ENCODE data around the gene LSM6. TPM values are rescaled to one million over a fixed set of nuclear protein-coding genes. Genes with fewer than 3 reads are reported as not detected.

LSM6 gene
- total and polyA plus RNA-seq, 2 experiments from 2014 or later = 32.3 to 40.8 TPM

DNA sequence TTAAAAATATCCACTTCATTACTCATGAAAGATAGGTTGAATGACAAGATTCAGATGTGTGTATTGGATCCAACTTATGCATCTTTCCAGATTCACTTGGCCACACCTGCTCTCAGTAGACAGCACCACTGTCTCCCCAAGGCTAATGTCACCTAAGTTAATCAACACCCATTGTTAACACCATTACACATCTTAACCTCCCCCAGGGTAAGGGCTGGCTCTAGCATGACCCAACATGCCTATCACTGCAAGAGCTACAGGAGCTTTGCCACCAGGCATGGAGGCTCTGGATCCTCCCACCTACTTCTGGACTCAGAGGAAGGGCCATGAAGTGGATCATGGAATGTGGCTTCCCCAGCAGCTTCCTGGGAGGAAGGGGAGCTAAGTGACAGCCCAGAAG is 32.8 kb upstream of the LSM6 start:
- no peaks in the 10 kb centered on the region for H3K9me2 ChIP-seq (ENCODE audit: insufficient read depth)
- H2AFZ ChIP-seq = no peak overlapping the region
- no peaks in the 10 kb centered on the region for H3K9me3 ChIP-seq (ENCODE audit: low read depth)
- no peak overlapping the region for H3K27ac ChIP-seq
- no peaks in the 10 kb centered on the region for H4K20me1 ChIP-seq (ENCODE audit: insufficient read depth)
- 0 out of 2 replicates have a peak, but pooled peaks cover 12% of the 10 kb centered on the region for H3K27me3 ChIP-seq (replicated peaks; ENCODE audit: insufficient read depth)
- H3K4me2 ChIP-seq (ENCODE audit: unreplicated experiment) = no peak overlapping the region
- no peak overlapping the region for H3K4me3 ChIP-seq
- no peak for DNase-seq
- no peak overlapping the region for H3K9ac ChIP-seq
- in situ Hi-C loops (cut with MboI) = no loop called here
- H3K36me3 ChIP-seq (ENCODE audit: low read depth) = no peaks in the 10 kb centered on the region
- TF ChIP-seq EZH2phosphoT487 (IDR thresholded peaks at IDR 0.05; ENCODE audit: insufficient read depth, low read depth) (no peak), EZH2 (IDR thresholded peaks at IDR 0.05; ENCODE audit: insufficient read depth, poor library complexity, severe bottlenecking) (no peak)
- no peaks in the 10 kb centered on the region for H3K4me1 ChIP-seq (ENCODE audit: insufficient read depth)
- no peaks in the 10 kb centered on the region for H3K79me2 ChIP-seq (ENCODE audit: insufficient read depth)
- H3F3A ChIP-seq (ENCODE audit: insufficient read depth) = no peaks in the 10 kb centered on the region

DNA sequence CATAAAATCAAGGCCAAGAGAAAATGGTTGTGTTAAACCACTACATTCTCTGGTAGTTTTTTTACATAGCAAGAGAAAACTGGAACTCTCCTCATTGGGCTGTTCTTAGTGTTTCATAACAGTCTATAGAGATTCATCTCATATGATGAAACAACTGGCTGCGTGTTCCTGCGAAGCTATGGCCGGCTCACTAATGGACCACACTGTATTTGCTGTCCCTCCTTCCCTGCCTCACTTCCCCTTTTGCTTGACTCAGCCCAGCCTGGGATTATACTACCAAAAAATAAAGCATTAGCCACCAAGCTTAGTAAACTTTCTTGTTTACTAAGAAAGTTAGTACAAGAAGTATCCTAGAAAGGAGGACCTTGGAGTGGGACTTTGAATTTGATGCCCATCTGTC is 31.6 kb upstream of the LSM6 start:
- TF ChIP-seq EZH2 (IDR thresholded peaks at IDR 0.05; ENCODE audit: insufficient read depth, poor library complexity, severe bottlenecking) = no peak
- TF ChIP-seq EZH2phosphoT487 (IDR thresholded peaks at IDR 0.05; ENCODE audit: insufficient read depth, low read depth) = no peak
- H3K4me1 ChIP-seq (ENCODE audit: insufficient read depth) = no peaks in the 10 kb centered on the region
- H4K20me1 ChIP-seq (ENCODE audit: insufficient read depth) = no peaks in the 10 kb centered on the region
- no peaks in the 10 kb centered on the region for H3K79me2 ChIP-seq (ENCODE audit: insufficient read depth)
- WGBS, 2 experiments (ENCODE audit: low coverage in 1 of 2, low lambda C conversion rate in 2 of 2, missing lambda C conversion rate in 2 of 2) = 82 to 84% methylated on average over 3 of the region's 3 CpGs
- no peaks in the 10 kb centered on the region for H3K36me3 ChIP-seq (ENCODE audit: low read depth)
- in situ Hi-C loops (cut with MboI) = no loop called here
- H3K9ac ChIP-seq = no peak overlapping the region
- H3K27me3 ChIP-seq (replicated peaks; ENCODE audit: insufficient read depth) = 0 out of 2 replicates have a peak, but pooled peaks cover 12% of the 10 kb centered on the region
- H3K9me2 ChIP-seq (ENCODE audit: insufficient read depth) = no peaks in the 10 kb centered on the region
- no peak overlapping the region for H3K4me2 ChIP-seq (ENCODE audit: unreplicated experiment)
- H3K9me3 ChIP-seq (ENCODE audit: low read depth) = no peaks in the 10 kb centered on the region
- H3F3A ChIP-seq (ENCODE audit: insufficient read depth) = no peaks in the 10 kb centered on the region
- no peak for DNase-seq
- no peak overlapping the region for H3K27ac ChIP-seq
- H2AFZ ChIP-seq = no peak overlapping the region
- no peak overlapping the region for H3K4me3 ChIP-seq

DNA sequence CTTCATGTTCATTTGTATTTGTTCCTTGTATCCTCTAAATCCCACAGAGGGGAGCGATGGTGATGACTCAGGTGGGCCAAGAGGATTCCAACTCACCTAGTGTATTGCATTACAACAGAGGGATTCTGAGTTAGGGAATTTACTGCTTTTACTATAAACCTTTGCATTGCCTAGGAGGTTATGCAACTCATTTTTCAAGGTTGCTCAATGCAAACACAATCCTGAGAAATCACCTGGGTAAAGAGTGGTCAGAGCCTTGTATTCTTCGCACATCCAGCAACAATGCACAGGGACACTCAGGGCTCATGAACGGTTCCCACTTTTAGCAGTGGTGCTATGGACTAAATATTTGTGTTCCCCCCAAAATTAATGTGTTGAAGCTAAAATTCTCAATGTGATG is 28.6 kb upstream of the LSM6 start:
- 60 to 70% methylated on average over 3 of the region's 3 CpGs for WGBS, 2 experiments (ENCODE audit: low coverage in 1 of 2, low lambda C conversion rate in 2 of 2, missing lambda C conversion rate in 2 of 2)
- no peak for TF ChIP-seq EZH2phosphoT487 (IDR thresholded peaks at IDR 0.05; ENCODE audit: insufficient read depth, low read depth)
- no peak for TF ChIP-seq EZH2 (IDR thresholded peaks at IDR 0.05; ENCODE audit: insufficient read depth, poor library complexity, severe bottlenecking)
- Histone ChIP-seq H3K4me1 (ENCODE audit: insufficient read depth) (no peaks in the 10 kb centered on the region), H3K36me3 (ENCODE audit: low read depth) (no peaks in the 10 kb centered on the region), H3K27ac (no peak overlapping the region), H3K4me3 (no peak overlapping the region), H3K4me2 (ENCODE audit: unreplicated experiment) (no peak overlapping the region), H3K79me2 (ENCODE audit: insufficient read depth) (no peaks in the 10 kb centered on the region), H3K27me3 (replicated peaks; ENCODE audit: insufficient read depth) (0 out of 2 replicates have a peak, but pooled peaks cover 4% of the 10 kb centered on the region), H3F3A (ENCODE audit: insufficient read depth) (no peaks in the 10 kb centered on the region), H3K9me3 (ENCODE audit: low read depth) (no peaks in the 10 kb centered on the region), H2AFZ (no peak overlapping the region), H3K9me2 (ENCODE audit: insufficient read depth) (no peaks in the 10 kb centered on the region), H4K20me1 (ENCODE audit: insufficient read depth) (no peaks in the 10 kb centered on the region), H3K9ac (no peak overlapping the region)
- in situ Hi-C loops (cut with MboI) = no loop called here
- DNase-seq = no peak

DNA sequence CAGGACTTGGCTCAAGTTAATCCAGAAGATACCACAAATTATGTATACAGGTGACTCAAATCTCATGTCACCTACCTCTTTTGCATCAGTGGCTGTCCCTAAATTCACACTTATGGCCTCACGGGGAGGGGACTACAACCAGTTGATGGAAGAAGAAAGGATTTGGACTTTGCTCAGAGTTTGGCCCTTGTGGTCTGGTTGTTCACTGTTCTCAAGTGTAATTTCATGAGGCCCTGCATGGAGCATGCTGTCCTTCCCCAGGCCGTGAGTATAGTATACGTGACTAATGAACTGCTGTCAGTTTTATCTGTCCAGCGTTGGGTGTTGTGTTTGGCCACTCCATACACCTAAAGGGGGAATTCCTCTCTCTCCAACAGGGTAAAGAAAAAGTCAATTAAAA is 27.5 kb upstream of the LSM6 start:
- H3K4me1 ChIP-seq (ENCODE audit: insufficient read depth) = no peaks in the 10 kb centered on the region
- H3K27me3 ChIP-seq (replicated peaks; ENCODE audit: insufficient read depth) = 0 out of 2 replicates have a peak, but pooled peaks cover 4% of the 10 kb centered on the region
- DNase-seq = no peak
- no peaks in the 10 kb centered on the region for H3K9me3 ChIP-seq (ENCODE audit: low read depth)
- no peak for TF ChIP-seq EZH2phosphoT487 (IDR thresholded peaks at IDR 0.05; ENCODE audit: insufficient read depth, low read depth)
- TF ChIP-seq EZH2 (IDR thresholded peaks at IDR 0.05; ENCODE audit: insufficient read depth, poor library complexity, severe bottlenecking) = no peak
- H3K4me3 ChIP-seq = no peak overlapping the region
- H3K79me2 ChIP-seq (ENCODE audit: insufficient read depth) = no peaks in the 10 kb centered on the region
- H2AFZ ChIP-seq = no peak overlapping the region
- H3F3A ChIP-seq (ENCODE audit: insufficient read depth) = no peaks in the 10 kb centered on the region
- no peaks in the 10 kb centered on the region for H3K36me3 ChIP-seq (ENCODE audit: low read depth)
- H3K4me2 ChIP-seq (ENCODE audit: unreplicated experiment) = no peak overlapping the region
- H4K20me1 ChIP-seq (ENCODE audit: insufficient read depth) = no peaks in the 10 kb centered on the region
- in situ Hi-C loops (cut with MboI) = no loop called here
- 62 to 67% methylated on average over 4 of the region's 4 CpGs for WGBS, 2 experiments (ENCODE audit: low coverage in 1 of 2, low lambda C conversion rate in 2 of 2, missing lambda C conversion rate in 2 of 2)
- no peak overlapping the region for H3K27ac ChIP-seq
- no peak overlapping the region for H3K9ac ChIP-seq
- no peaks in the 10 kb centered on the region for H3K9me2 ChIP-seq (ENCODE audit: insufficient read depth)

DNA sequence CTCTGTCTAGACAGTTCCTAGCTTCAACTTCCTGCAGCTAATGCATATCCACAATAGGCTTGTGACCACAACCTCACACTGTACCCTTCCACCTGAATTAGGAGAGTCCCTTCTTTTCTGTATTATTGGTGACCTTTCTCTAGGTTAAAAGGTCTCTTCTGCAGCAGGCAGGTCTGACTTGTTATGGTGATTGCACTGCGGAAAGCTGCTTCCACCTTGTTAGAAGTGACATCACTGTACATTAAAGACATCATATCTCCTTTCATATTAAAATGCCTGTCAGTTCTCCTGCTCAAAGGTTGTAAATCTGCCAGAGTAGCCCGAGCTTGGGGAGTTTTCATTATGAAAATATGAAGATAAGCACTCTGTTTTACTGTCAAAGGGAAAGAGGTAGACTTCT is 21.5 kb upstream of the LSM6 start:
- Histone ChIP-seq H3K9ac (no peak overlapping the region), H3K4me1 (ENCODE audit: insufficient read depth) (no peaks in the 10 kb centered on the region), H4K20me1 (ENCODE audit: insufficient read depth) (no peaks in the 10 kb centered on the region), H3K4me3 (no peak overlapping the region), H2AFZ (no peak overlapping the region), H3F3A (ENCODE audit: insufficient read depth) (no peaks in the 10 kb centered on the region), H3K36me3 (ENCODE audit: low read depth) (no peaks in the 10 kb centered on the region), H3K9me2 (ENCODE audit: insufficient read depth) (no peaks in the 10 kb centered on the region), H3K4me2 (ENCODE audit: unreplicated experiment) (no peak overlapping the region), H3K27ac (no peak overlapping the region), H3K27me3 (replicated peaks; ENCODE audit: insufficient read depth) (0 out of 2 replicates have a peak, but pooled peaks cover 5% of the 10 kb centered on the region), H3K9me3 (ENCODE audit: low read depth) (no peaks in the 10 kb centered on the region), H3K79me2 (ENCODE audit: insufficient read depth) (no peaks in the 10 kb centered on the region)
- in situ Hi-C loops (cut with MboI) = no loop called here
- 13 to 17% methylated on average over 2 of the region's 2 CpGs for WGBS, 2 experiments (ENCODE audit: low coverage in 1 of 2, low lambda C conversion rate in 2 of 2, missing lambda C conversion rate in 2 of 2)
- no peak for TF ChIP-seq EZH2 (IDR thresholded peaks at IDR 0.05; ENCODE audit: insufficient read depth, poor library complexity, severe bottlenecking)
- TF ChIP-seq EZH2phosphoT487 (IDR thresholded peaks at IDR 0.05; ENCODE audit: insufficient read depth, low read depth) = no peak
- DNase-seq = no peak
